Stimulated activated CD4-positive, alpha-beta T cell treated with anti-CD3 and anti-CD28 coated beads, TNF-alpha, amount 100 ng/mL, for 24 hours (primary cell): ENCODE measurements around the gene PLAU.
"Not testable (repeated sequence)": the region's sequence is repeated elsewhere in the genome, so short reads cannot be mapped to it uniquely, and the experiment has no call there.

Experiments
- DNase-seq, 3 experiments: peaks; one replicate each; pipeline ENCODE4 v3.0.0-alpha.2; 2020; ENCODE audit warnings: low read depth in 3 of 3

The PLAU gene

GRCh38 chr10:73897693-73898092 is 13.2 kb upstream of the PLAU start:
- no peak for DNase-seq

GRCh38 chr10:73898730-73899410 is 12.1 kb upstream of the PLAU start:
- DNase-seq = no peak

GRCh38 chr10:73899423-73899822 is 11.5 kb upstream of the PLAU start:
- no peak for DNase-seq

GRCh38 chr10:73900064-73900463 is 10.9 kb upstream of the PLAU start:
- no peak for DNase-seq

- no peak for DNase-seq
Observed at GRCh38 chr10:73901261-73901660, 9.7 kb upstream of the PLAU start.

GRCh38 chr10:73902351-73902750 is 8.6 kb upstream of the PLAU start:
- no peak for DNase-seq

- DNase-seq = no peak
Observed at GRCh38 chr10:73905256-73906020, 5.5 kb upstream of the PLAU start.

GRCh38 chr10:73906524-73907447 is 4.1 kb upstream of the PLAU start:
- no peak for DNase-seq

- no peak for DNase-seq
Observed at GRCh38 chr10:73907841-73908517, 3.0 kb upstream of the PLAU start.

GRCh38 chr10:73908853-73909539 is 1.9 kb upstream of the PLAU start:
- DNase-seq = peak in 2 of 3 experiments; percentile 29 to 67

- DNase-seq = no peak
Observed at GRCh38 chr10:73909540-73910115, 1.3 kb upstream of the PLAU start.

- peak in 1 of 3 experiments; percentile 7 for DNase-seq
Observed at GRCh38 chr10:73910401-73910763, 550 bp upstream of the PLAU start.

GRCh38 chr10:73911553-73912004 is 647 bp downstream of the PLAU start:
- no peak for DNase-seq

GRCh38 chr10:73914036-73914435 is 3.1 kb downstream of the PLAU start:
- DNase-seq = no peak

GRCh38 chr10:73915206-73915851 is 4.4 kb downstream of the PLAU start:
- no peak for DNase-seq

- no peak for DNase-seq
Observed at GRCh38 chr10:73916761-73917470, 6.0 kb downstream of the PLAU start.

- DNase-seq = no peak
Observed at GRCh38 chr10:73917566-73918305, 6.8 kb downstream of the PLAU start.

GRCh38 chr10:73919481-73919880 is 8.5 kb downstream of the PLAU start:
- DNase-seq = not testable (repeated sequence)

- DNase-seq = no peak
Observed at GRCh38 chr10:73920089-73920488, 9.2 kb downstream of the PLAU start.
